ENCODE measurements around the gene FN3KRP. TPM values are rescaled to one million over a fixed set of nuclear protein-coding genes. Genes with fewer than 3 reads are reported as not detected.

The FN3KRP gene
- total RNA-seq, 1 donor from 2014 or later = 10.6 TPM

DNA sequence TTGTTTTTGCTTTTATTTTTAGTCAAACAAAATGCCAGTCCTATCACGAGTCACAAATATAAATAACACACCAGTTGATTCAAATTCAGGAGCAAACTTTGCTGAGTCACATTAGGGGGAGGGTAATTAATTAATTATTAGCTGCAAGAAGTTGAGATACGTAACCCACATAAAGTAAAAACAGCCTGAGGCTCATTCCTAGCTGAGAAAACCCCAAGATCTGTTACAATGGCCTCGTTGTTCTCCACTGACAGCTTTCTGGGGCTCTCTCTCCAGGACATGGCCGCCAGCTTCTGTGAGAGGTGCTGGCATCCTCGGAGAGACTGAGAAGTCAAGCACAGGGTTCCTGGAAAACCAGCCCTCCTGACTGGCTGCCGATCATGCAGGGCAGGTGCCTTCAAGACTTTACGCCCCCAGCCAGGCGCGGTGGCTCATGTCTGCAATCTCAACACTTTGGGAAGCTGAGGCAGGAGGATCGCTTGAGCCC lies 29.1 kb upstream of the FN3KRP start:
- Histone ChIP-seq H3K4me3 (no peak overlapping the region), H3K9me3 (no peaks in the 10 kb centered on the region), H3K36me3 (no peaks in the 10 kb centered on the region), H3K4me1 (no peaks in the 10 kb centered on the region), H3K27me3 (no peaks in the 10 kb centered on the region), H3K27ac (no peak overlapping the region)
- intact Hi-C loops (cut with DNase I) = no loop called here
- no peak for TF ChIP-seq CTCF (IDR thresholded peaks at IDR 0.05)
- no peak for TF ChIP-seq POLR2AphosphoS5 (IDR thresholded peaks at IDR 0.05; ENCODE audit: insufficient read depth in 1 of 2, low read depth in 1 of 2)
- TF ChIP-seq POLR2A (IDR thresholded peaks at IDR 0.05) = no peak
- no peak for DNase-seq (ENCODE audit: extremely low spot score in 2 of 2)

GRCh38 chr17:82687871-82688270 lies 28.6 kb upstream of the FN3KRP start:
- Histone ChIP-seq H3K9me3 (no peaks in the 10 kb centered on the region), H3K4me1 (no peaks in the 10 kb centered on the region), H3K27ac (no peak overlapping the region), H3K36me3 (no peaks in the 10 kb centered on the region), H3K27me3 (no peaks in the 10 kb centered on the region), H3K4me3 (no peak overlapping the region)
- intact Hi-C loops (cut with DNase I) = no loop called here
- DNase-seq (ENCODE audit: extremely low spot score in 2 of 2) = no peak
- no peak for TF ChIP-seq POLR2AphosphoS5 (IDR thresholded peaks at IDR 0.05; ENCODE audit: insufficient read depth in 1 of 2, low read depth in 1 of 2)
- no peak for TF ChIP-seq POLR2A (IDR thresholded peaks at IDR 0.05)
- TF ChIP-seq CTCF (IDR thresholded peaks at IDR 0.05) = no peak

- H3K36me3 ChIP-seq = no peaks in the 10 kb centered on the region
- no peak for TF ChIP-seq CTCF (IDR thresholded peaks at IDR 0.05)
- TF ChIP-seq POLR2AphosphoS5 (IDR thresholded peaks at IDR 0.05; ENCODE audit: insufficient read depth in 1 of 2, low read depth in 1 of 2) = no peak
- no peak for TF ChIP-seq POLR2A (IDR thresholded peaks at IDR 0.05)
- intact Hi-C loops (cut with DNase I) = no loop called here
- DNase-seq (ENCODE audit: extremely low spot score in 2 of 2) = no peak
- H3K27me3 ChIP-seq = no peaks in the 10 kb centered on the region
- no peaks in the 10 kb centered on the region for H3K9me3 ChIP-seq
- no peak overlapping the region for H3K27ac ChIP-seq
- no peaks in the 10 kb centered on the region for H3K4me1 ChIP-seq
- no peak overlapping the region for H3K4me3 ChIP-seq
Measured at GRCh38 chr17:82689077-82689476, 27.4 kb upstream of the FN3KRP start.

- H3K27ac ChIP-seq = no peak overlapping the region
- no peak for DNase-seq (ENCODE audit: extremely low spot score in 2 of 2)
- H3K4me3 ChIP-seq = no peak overlapping the region
- intact Hi-C loops (cut with DNase I) = no loop called here
- no peaks in the 10 kb centered on the region for H3K4me1 ChIP-seq
- no peaks in the 10 kb centered on the region for H3K9me3 ChIP-seq
- no peaks in the 10 kb centered on the region for H3K27me3 ChIP-seq
- TF ChIP-seq POLR2A (IDR thresholded peaks at IDR 0.05) = no peak
- TF ChIP-seq POLR2AphosphoS5 (IDR thresholded peaks at IDR 0.05; ENCODE audit: insufficient read depth in 1 of 2, low read depth in 1 of 2) = no peak
- no peak for TF ChIP-seq CTCF (IDR thresholded peaks at IDR 0.05)
- no peaks in the 10 kb centered on the region for H3K36me3 ChIP-seq
Measured at GRCh38 chr17:82690786-82691489, 25.6 kb upstream of the FN3KRP start.

DNA sequence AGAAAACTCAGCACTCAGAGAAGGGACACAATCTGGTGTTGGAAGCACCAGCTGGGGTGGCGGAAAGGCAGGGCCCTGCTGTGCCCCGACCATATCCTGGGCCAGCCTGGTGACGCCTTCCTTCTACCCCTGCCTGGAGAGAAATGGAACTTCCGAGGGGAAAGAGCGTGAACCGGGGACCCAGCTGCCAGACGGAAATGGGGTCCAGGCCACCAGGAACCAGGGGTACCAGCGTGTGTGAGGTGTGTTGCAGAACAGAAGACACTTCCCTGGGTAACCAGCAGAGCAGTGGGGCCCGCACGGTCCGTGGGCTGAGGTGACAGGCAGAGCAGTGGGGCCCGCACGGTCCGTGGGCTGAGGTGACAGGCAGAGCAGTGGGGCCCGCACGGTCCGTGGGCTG lies 24.8 kb upstream of the FN3KRP start:
- H3K9me3 ChIP-seq = no peaks in the 10 kb centered on the region
- H3K4me3 ChIP-seq = no peak overlapping the region
- H3K4me1 ChIP-seq = peaks cover 2% of the 10 kb centered on the region
- no peak for TF ChIP-seq CTCF (IDR thresholded peaks at IDR 0.05)
- TF ChIP-seq POLR2A (IDR thresholded peaks at IDR 0.05) = no peak
- no peak for TF ChIP-seq POLR2AphosphoS5 (IDR thresholded peaks at IDR 0.05; ENCODE audit: insufficient read depth in 1 of 2, low read depth in 1 of 2)
- no peak for DNase-seq (ENCODE audit: extremely low spot score in 2 of 2)
- intact Hi-C loops (cut with DNase I) = no loop called here
- no peaks in the 10 kb centered on the region for H3K36me3 ChIP-seq
- no peaks in the 10 kb centered on the region for H3K27me3 ChIP-seq
- no peak overlapping the region for H3K27ac ChIP-seq
